Brain microvascular endothelial cell (primary cell): ENCODE results near the gene SEC24C.

Experiments used
- DNase-seq: peaks from one replicate; pipeline ENCODE4 v3.0.0-alpha.2; 2020
- H3K27ac ChIP-seq: fragments of 250-450 bp; sonication (Bioruptor Pico); 2 replicates; pipeline ENCODE4 v1.5.1; 2020; ENCODE audit warnings: mild to moderate bottlenecking, moderate library complexity
- H3K27me3 ChIP-seq: fragments of 250-450 bp; sonication (Bioruptor Pico); replicated peaks from 2 replicates; pipeline ENCODE4 v1.5.1; 2020; ENCODE audit warnings: mild to moderate bottlenecking
- H3K36me3 ChIP-seq: fragments of 250-450 bp; sonication (Bioruptor Pico); replicated peaks from 2 replicates; pipeline ENCODE4 v1.5.1; 2020; ENCODE audit warnings: mild to moderate bottlenecking
- H3K4me3 ChIP-seq: 2 replicates; pipeline ENCODE4 v1.5.1; 2011; ENCODE audit warnings: low read depth, mild to moderate bottlenecking, control low read depth, low read length, moderate library complexity
- in situ Hi-C: cut with HindIII; loops from 2 replicates; pipeline ENCODE4 v1.10.0; 2017; ENCODE audit warnings: low sequenced_read_pairs, low pct_ligation_motif_present
- TF ChIP-seq, protein P1 (sequence below): IDR thresholded peaks from 2 replicates; pipeline ENCODE4 v1.5.1; 2011; ENCODE audit warnings: low read depth, mild to moderate bottlenecking, moderate library complexity, low read length, control low read depth, inconsistent platforms; ENCODE audit errors: missing control alignments

SEC24C gene

DNA sequence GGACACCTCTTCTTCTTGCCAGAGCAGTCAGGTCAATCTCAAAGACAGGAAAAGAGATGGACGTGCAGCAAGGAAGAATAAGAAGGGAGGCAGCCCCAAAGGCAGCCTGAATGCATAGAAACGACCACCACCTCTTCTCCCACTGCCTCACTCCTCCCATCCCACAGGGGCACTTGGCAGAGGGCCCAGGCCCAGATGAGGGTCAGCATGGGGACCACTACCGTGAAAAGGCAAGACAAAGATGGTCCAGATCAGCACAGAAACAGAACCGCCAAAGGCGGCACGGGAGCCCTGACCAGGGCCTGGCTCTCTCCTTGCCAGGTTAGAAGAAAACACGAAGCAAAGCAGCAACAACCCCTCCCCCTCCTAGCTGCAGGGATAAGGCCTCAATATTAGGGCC lies 69.2 kb downstream of the SEC24C start:
- no peak overlapping the region for H3K4me3 ChIP-seq
- DNase-seq, result no peak
- TF ChIP-seq, protein P1, sequence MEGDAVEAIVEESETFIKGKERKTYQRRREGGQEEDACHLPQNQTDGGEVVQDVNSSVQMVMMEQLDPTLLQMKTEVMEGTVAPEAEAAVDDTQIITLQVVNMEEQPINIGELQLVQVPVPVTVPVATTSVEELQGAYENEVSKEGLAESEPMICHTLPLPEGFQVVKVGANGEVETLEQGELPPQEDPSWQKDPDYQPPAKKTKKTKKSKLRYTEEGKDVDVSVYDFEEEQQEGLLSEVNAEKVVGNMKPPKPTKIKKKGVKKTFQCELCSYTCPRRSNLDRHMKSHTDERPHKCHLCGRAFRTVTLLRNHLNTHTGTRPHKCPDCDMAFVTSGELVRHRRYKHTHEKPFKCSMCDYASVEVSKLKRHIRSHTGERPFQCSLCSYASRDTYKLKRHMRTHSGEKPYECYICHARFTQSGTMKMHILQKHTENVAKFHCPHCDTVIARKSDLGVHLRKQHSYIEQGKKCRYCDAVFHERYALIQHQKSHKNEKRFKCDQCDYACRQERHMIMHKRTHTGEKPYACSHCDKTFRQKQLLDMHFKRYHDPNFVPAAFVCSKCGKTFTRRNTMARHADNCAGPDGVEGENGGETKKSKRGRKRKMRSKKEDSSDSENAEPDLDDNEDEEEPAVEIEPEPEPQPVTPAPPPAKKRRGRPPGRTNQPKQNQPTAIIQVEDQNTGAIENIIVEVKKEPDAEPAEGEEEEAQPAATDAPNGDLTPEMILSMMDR, result no peak
- no peak overlapping the region for H3K27ac ChIP-seq
- in situ Hi-C loops, result no loop called here
- H3K27me3 ChIP-seq, result no peaks in the 10 kb centered on the region
- H3K36me3 ChIP-seq, result no peaks in the 10 kb centered on the region

GRCh38 chr10:73814276-73814895 lies 70.2 kb downstream of the SEC24C start:
- TF ChIP-seq, protein P1, result no peak
- Histone ChIP-seq H3K27ac (no peak overlapping the region), H3K27me3 (no peaks in the 10 kb centered on the region), H3K36me3 (no peaks in the 10 kb centered on the region), H3K4me3 (no peak overlapping the region)
- in situ Hi-C loops, result no loop called here
- DNase-seq, result no peak

GRCh38 chr10:73814896-73815718 lies 70.9 kb downstream of the SEC24C start:
- TF ChIP-seq, protein P1, result peak; percentile 39
- in situ Hi-C loops, result no loop called here
- no peaks in the 10 kb centered on the region for H3K36me3 ChIP-seq
- H3K27ac ChIP-seq, result peak overlapping the region; percentile 54
- H3K27me3 ChIP-seq, result no peaks in the 10 kb centered on the region
- no peak for DNase-seq
- H3K4me3 ChIP-seq, result no peak overlapping the region

- TF ChIP-seq, protein P1, result no peak
- in situ Hi-C loops, result no loop called here
- Histone ChIP-seq H3K27me3 (no peaks in the 10 kb centered on the region), H3K27ac (peak overlapping the region; percentile 54), H3K4me3 (no peak overlapping the region), H3K36me3 (no peaks in the 10 kb centered on the region)
- DNase-seq, result no peak
Measured at GRCh38 chr10:73815719-73816030, 71.5 kb downstream of the SEC24C start.

GRCh38 chr10:73816917-73817729 lies 73.0 kb downstream of the SEC24C start:
- no peak for DNase-seq
- no peak overlapping the region for H3K4me3 ChIP-seq
- peak overlapping the region; percentile 54 for H3K27ac ChIP-seq
- in situ Hi-C loops, result no loop called here
- H3K36me3 ChIP-seq, result no peaks in the 10 kb centered on the region
- H3K27me3 ChIP-seq, result no peaks in the 10 kb centered on the region
- TF ChIP-seq, protein P1, result no peak
